ENCODE results near the gene C9orf153.

Gene C9orf153

GRCh38 chr9:86187121-86187520 lies 72.3 kb downstream of the C9orf153 start:
- no peak for DNase-seq (ENCODE audit: low read depth)

- no peak for DNase-seq (ENCODE audit: low read depth)
These were observed 72.8 kb downstream of the C9orf153 start for GRCh38 chr9:86186696-86187095.

GRCh38 chr9:86185872-86186271 lies 73.6 kb downstream of the C9orf153 start:
- no peak for DNase-seq (ENCODE audit: low read depth)

- no peak for DNase-seq (ENCODE audit: low read depth)
These were observed 75.3 kb downstream of the C9orf153 start for GRCh38 chr9:86184138-86184524.

- no peak for DNase-seq (ENCODE audit: low read depth)
These were observed 76.0 kb downstream of the C9orf153 start for GRCh38 chr9:86183229-86184137.

GRCh38 chr9:86181379-86182315 lies 77.8 kb downstream of the C9orf153 start:
- no peak for DNase-seq (ENCODE audit: low read depth)

GRCh38 chr9:86178503-86178902 lies 81.0 kb downstream of the C9orf153 start:
- no peak for DNase-seq (ENCODE audit: low read depth)

- no peak for DNase-seq (ENCODE audit: low read depth)
These were observed 81.5 kb downstream of the C9orf153 start for GRCh38 chr9:86177995-86178394.

- no peak for DNase-seq (ENCODE audit: low read depth)
These were observed 83.0 kb downstream of the C9orf153 start for GRCh38 chr9:86176468-86176867.

GRCh38 chr9:86175743-86176456 lies 83.6 kb downstream of the C9orf153 start:
- DNase-seq (ENCODE audit: low read depth) = no peak

- DNase-seq (ENCODE audit: low read depth) = no peak
These were observed 84.2 kb downstream of the C9orf153 start for GRCh38 chr9:86175223-86175622.

Data from stimulated activated CD8-positive, alpha-beta memory T cell treated with anti-CD3 and anti-CD28 coated beads, Interleukin-12 subunit alpha, Interleukin-12 subunit beta, amount 100 ng/mL, for 4 hours (primary cell).